Astrocyte (in vitro differentiated cells and primary cell): Measurements from ENCODE around the gene SPRR2E. TPM values are rescaled to one million over a fixed set of nuclear protein-coding genes. Genes with fewer than 3 reads are reported as not detected.

ENCODE experiments used
- DNase-seq: peaks from one replicate; pipeline ENCODE4 v3.0.0-alpha.2; 2010; ENCODE audit warnings: low read depth
- FAIRE-seq: peaks from 2 replicates; lab custom pipeline; 2011; peaks lifted over from hg19 to GRCh38; lab: Jason Lieb, UNC
- H2AFZ ChIP-seq: 2 replicates; pipeline ENCODE4 v1.6.0; 2012; ENCODE audit warnings: low read depth, low read length, inconsistent platforms
- H3K27ac ChIP-seq: 2 replicates; pipeline ENCODE4 v1.5.1; 2011; ENCODE audit warnings: low read depth, low read length, inconsistent platforms
- H3K27me3 ChIP-seq: 2 replicates; pipeline ENCODE4 v1.6.0; 2011; ENCODE audit warnings: low read length, inconsistent platforms; ENCODE audit not compliant: insufficient read depth
- H3K36me3 ChIP-seq: 2 replicates; pipeline ENCODE4 v1.5.1; 2011; ENCODE audit warnings: low read length, inconsistent platforms; ENCODE audit not compliant: insufficient read depth
- H3K4me1 ChIP-seq: 2 replicates; pipeline ENCODE4 v1.5.1; 2011; ENCODE audit warnings: low read length, inconsistent platforms; ENCODE audit not compliant: insufficient read depth
- H3K4me2 ChIP-seq: 2 replicates; pipeline ENCODE4 v1.6.0; 2012; ENCODE audit warnings: low read length, inconsistent platforms
- H3K4me3 ChIP-seq: 2 replicates; pipeline ENCODE4 v1.5.1; 2011; ENCODE audit warnings: low read depth, mild to moderate bottlenecking, low read length, inconsistent platforms; ENCODE audit not compliant: insufficient read depth
- H3K79me2 ChIP-seq: 2 replicates; pipeline ENCODE4 v1.6.0; 2012; ENCODE audit warnings: mild to moderate bottlenecking, low read length, inconsistent platforms; ENCODE audit not compliant: insufficient read depth
- H3K9ac ChIP-seq: 2 replicates; pipeline ENCODE4 v1.6.0; 2012; ENCODE audit warnings: mild to moderate bottlenecking, low read length, inconsistent platforms
- H3K9me3 ChIP-seq: 2 replicates; pipeline ENCODE4 v1.5.1; 2012; ENCODE audit warnings: low read depth, mild to moderate bottlenecking, low read length, inconsistent platforms; ENCODE audit not compliant: insufficient read depth
- H4K20me1 ChIP-seq: 2 replicates; pipeline ENCODE4 v1.6.0; 2012; ENCODE audit warnings: low read length, inconsistent platforms; ENCODE audit not compliant: insufficient read depth
- H3K27ac Mint-ChIP-seq: one replicate; pipeline ENCODE4 v1.8.0; 2021; ENCODE audit warnings: mild to moderate bottlenecking, mixed read lengths; ENCODE audit not compliant: unreplicated experiment
- H3K27me3 Mint-ChIP-seq: one replicate; pipeline ENCODE4 v1.8.0; 2021; ENCODE audit warnings: low read depth, mixed read lengths; ENCODE audit not compliant: unreplicated experiment
- H3K36me3 Mint-ChIP-seq: one replicate; pipeline ENCODE4 v1.8.0; 2021; ENCODE audit warnings: low read depth, mixed read lengths; ENCODE audit not compliant: unreplicated experiment
- H3K4me1 Mint-ChIP-seq: one replicate; pipeline ENCODE4 v1.8.0; 2021; ENCODE audit warnings: low read depth, mixed read lengths; ENCODE audit not compliant: unreplicated experiment
- H3K4me3 Mint-ChIP-seq: one replicate; pipeline ENCODE4 v1.8.0; 2021; ENCODE audit warnings: mild to moderate bottlenecking, moderate library complexity, mixed read lengths; ENCODE audit not compliant: unreplicated experiment
- H3K9me3 Mint-ChIP-seq: one replicate; pipeline ENCODE4 v1.8.0; 2021; ENCODE audit warnings: mild to moderate bottlenecking, mixed read lengths; ENCODE audit not compliant: unreplicated experiment
- CTCF ChIP-seq: IDR thresholded peaks from 2 replicates; pipeline ENCODE4 v1.5.1; 2011; ENCODE audit warnings: low read depth, mild to moderate bottlenecking, inconsistent platforms, low read length, moderate library complexity; ENCODE audit not compliant: insufficient read depth
- EZH2 ChIP-seq: IDR thresholded peaks from 2 replicates; pipeline ENCODE4 v1.6.1; 2012; ENCODE audit warnings: mild to moderate bottlenecking, low read length, inconsistent platforms; ENCODE audit not compliant: insufficient read depth
- total RNA-seq: library from RNA; stranded (reverse); gene quantifications from 2 replicates; pipeline ENCODE4 v1.2.1, GENCODE V29; 2021

Gene SPRR2E
- total RNA-seq, 1 donor from 2014 or later = not detected

- Mint-ChIP-seq H3K27ac (no peak within 1 kb of the TSS), H3K9me3 (no peaks in the 10 kb centered on the region), H3K27me3 (peaks cover 1% of the 10 kb centered on the region), H3K4me1 (no peaks in the 10 kb centered on the region), H3K36me3 (no peaks in the 10 kb centered on the region), H3K4me3 (no peak within 1 kb of the TSS)
- Histone ChIP-seq H3K36me3 (no peaks in the 10 kb centered on the region), H3K9me3 (no peaks in the 10 kb centered on the region), H3K27ac (no peak within 1 kb of the TSS), H4K20me1 (no peaks in the 10 kb centered on the region), H3K4me2 (no peak within 1 kb of the TSS), H3K4me1 (no peaks in the 10 kb centered on the region), H3K27me3 (no peaks in the 10 kb centered on the region), H3K4me3 (no peak within 1 kb of the TSS), H2AFZ (no peak within 1 kb of the TSS), H3K79me2 (no peaks in the 10 kb centered on the region), H3K9ac (no peak within 1 kb of the TSS)
- FAIRE-seq (no peak), DNase-seq (no peak)
- no peak for TF ChIP-seq EZH2
- TF ChIP-seq CTCF = no peak
Measured at GRCh38 chr1:153071511-153071910, 22.8 kb downstream of the SPRR2E start, which contains the start of gene SPRR2B. SPRR2B (minus strand) TSS chr1:153071611; CDS start chr1:153070839, 772 bp downstream.

GRCh38 chr1:153070243-153070642, 24.1 kb downstream of the SPRR2E start:
- H2AFZ ChIP-seq = no peak overlapping the region

More at GRCh38 chr1:153070243-153070642, 24.1 kb downstream of the SPRR2E start:
- FAIRE-seq = no peak
- no peak for DNase-seq
- no peaks in the 10 kb centered on the region for H3K4me1 Mint-ChIP-seq
- Histone ChIP-seq H3K27me3 (no peaks in the 10 kb centered on the region), H3K9ac (no peak overlapping the region), H3K27ac (no peak overlapping the region), H3K36me3 (no peaks in the 10 kb centered on the region), H3K4me3 (no peak overlapping the region), H4K20me1 (no peaks in the 10 kb centered on the region), H3K79me2 (no peaks in the 10 kb centered on the region), H3K9me3 (no peaks in the 10 kb centered on the region), H3K4me2 (no peak overlapping the region), H3K4me1 (no peaks in the 10 kb centered on the region)
- H3K27ac Mint-ChIP-seq = no peak overlapping the region
- H3K4me3 Mint-ChIP-seq = no peak overlapping the region
- TF ChIP-seq EZH2 = no peak
- TF ChIP-seq CTCF = no peak
- peaks cover 1% of the 10 kb centered on the region for H3K27me3 Mint-ChIP-seq
- no peaks in the 10 kb centered on the region for H3K9me3 Mint-ChIP-seq
- H3K36me3 Mint-ChIP-seq = no peaks in the 10 kb centered on the region
